ENCODE results near the gene TMCO2.

DNA sequence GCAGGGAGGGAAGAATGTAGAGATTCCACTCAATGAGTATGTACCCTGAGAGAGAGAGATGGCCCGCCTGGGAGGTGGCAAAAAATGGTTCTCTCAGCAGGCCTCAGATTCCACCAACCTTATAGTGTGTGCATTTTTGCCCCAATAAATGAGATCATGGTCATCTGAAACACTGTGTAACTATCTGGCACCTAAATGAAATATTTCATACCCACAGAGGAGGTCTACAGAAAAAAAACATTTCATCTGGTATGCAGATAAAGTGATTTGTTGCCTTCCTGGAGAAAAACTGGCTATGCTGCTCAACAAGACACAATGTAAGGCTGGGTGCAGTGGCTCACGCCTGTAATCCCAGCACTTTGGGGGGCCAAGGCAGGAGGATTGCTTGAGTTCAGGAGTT lies 4.9 kb downstream of the TMCO2 start:
- TF ChIP-seq EZH2 (IDR thresholded peaks at IDR 0.05; ENCODE audit: low read length): no peak
- no peak for TF ChIP-seq CTCF (optimal IDR thresholded peaks at IDR 0.05 in 1 of 3, IDR thresholded peaks at IDR 0.05 in 1 of 3, conservative IDR thresholded peaks at IDR 0.05 in 1 of 3; ENCODE audit: extremely low read depth in 1 of 3, insufficient read depth in 2 of 3, low read length in 3 of 3)
